ENCODE data around the gene ATF7.

- TF ChIP-seq GATA2 (IDR thresholded peaks at IDR 0.05; ENCODE audit: low read depth, low read length) (no peak), GATA3 (IDR thresholded peaks at IDR 0.05; ENCODE audit: low read depth, low read length) (no peak)
Observed at GRCh38 chr12:53485955-53486735, 140.0 kb downstream of the ATF7 start.

All from SH-SY5Y (cell line).